ENCODE measurements around the gene SPINK14. TPM values are rescaled to one million over a fixed set of nuclear protein-coding genes. Genes with fewer than 3 reads are reported as not detected.

SPINK14 gene
- total RNA-seq, 2 experiments from 2014 or later: not detected

GRCh38 chr5:148145916-148146315, 22.4 kb upstream of the SPINK14 start:
- intact Hi-C loops (cut with micrococcal nuclease; ENCODE audit: unreplicated experiment): no loop called here
- TF ChIP-seq CTCF (conservative IDR thresholded peaks at IDR 0.05; ENCODE audit: low read length): no peak
- TF ChIP-seq EZH2phosphoT487 (IDR thresholded peaks at IDR 0.05; ENCODE audit: borderline replicate concordance, low read depth, low read length): no peak
- no peak overlapping the region for H3K27ac ChIP-seq (ENCODE audit: low read depth, low read length, poor library complexity, severe bottlenecking)
- DNase-seq (ENCODE audit: low spot score): no peak
- H3K9me3 ChIP-seq (ENCODE audit: low read length): no peaks in the 10 kb centered on the region
- H3K79me2 ChIP-seq (ENCODE audit: insufficient read depth, low read depth, low read length): no peaks in the 10 kb centered on the region
- H3K9me2 ChIP-seq (ENCODE audit: insufficient read depth, low read length): no peaks in the 10 kb centered on the region
- CTCF ChIA-PET (ENCODE audit: unreplicated experiment): no interaction called here
- no peak overlapping the region for H3K4me2 ChIP-seq (ENCODE audit: low read length)
- POLR2A ChIA-PET: interaction anchor here (1.2 kb wide), 1 partner anchor 10 kb away, joined by 6 read pairs; no protein-coding TSS in a partner anchor
- no TSS peak for BruUV-seq (replicated peaks)
- no peaks in the 10 kb centered on the region for H3K36me3 ChIP-seq (ENCODE audit: insufficient read depth, low read length)
- H2AFZ ChIP-seq (ENCODE audit: low read length): no peak overlapping the region
- H4K20me1 ChIP-seq (ENCODE audit: insufficient read depth, low read length): no peaks in the 10 kb centered on the region
- no peaks in the 10 kb centered on the region for H3K4me1 ChIP-seq (ENCODE audit: insufficient read depth, low read length, poor library complexity, severe bottlenecking)
- no peak overlapping the region for H3K4me3 ChIP-seq (ENCODE audit: low read depth, low read length, poor library complexity, severe bottlenecking)

- Histone ChIP-seq H3K79me2 (ENCODE audit: insufficient read depth, low read depth, low read length) (no peaks in the 10 kb centered on the region), H3K4me2 (ENCODE audit: low read length) (no peak overlapping the region), H3K27ac (ENCODE audit: low read depth, low read length, poor library complexity, severe bottlenecking) (no peak overlapping the region), H3K4me3 (ENCODE audit: low read depth, low read length, poor library complexity, severe bottlenecking) (no peak overlapping the region), H3K4me1 (ENCODE audit: insufficient read depth, low read length, poor library complexity, severe bottlenecking) (no peaks in the 10 kb centered on the region), H3K9me2 (ENCODE audit: insufficient read depth, low read length) (no peaks in the 10 kb centered on the region), H2AFZ (ENCODE audit: low read length) (no peak overlapping the region), H3K9me3 (ENCODE audit: low read length) (no peaks in the 10 kb centered on the region), H3K36me3 (ENCODE audit: insufficient read depth, low read length) (no peaks in the 10 kb centered on the region), H4K20me1 (ENCODE audit: insufficient read depth, low read length) (no peaks in the 10 kb centered on the region)
- POLR2A ChIA-PET: no interaction called here
- DNase-seq (ENCODE audit: low spot score): no peak
- BruUV-seq (replicated peaks): no TSS peak
- intact Hi-C loops (cut with micrococcal nuclease; ENCODE audit: unreplicated experiment): no loop called here
- CTCF ChIA-PET (ENCODE audit: unreplicated experiment): no interaction called here
- TF ChIP-seq EZH2phosphoT487 (IDR thresholded peaks at IDR 0.05; ENCODE audit: borderline replicate concordance, low read depth, low read length): no peak
- TF ChIP-seq CTCF (conservative IDR thresholded peaks at IDR 0.05; ENCODE audit: low read length): no peak
Measured at GRCh38 chr5:148146487-148146886, 21.9 kb upstream of the SPINK14 start.

GRCh38 chr5:148147415-148147814, 20.9 kb upstream of the SPINK14 start:
- no peaks in the 10 kb centered on the region for H3K4me1 ChIP-seq (ENCODE audit: insufficient read depth, low read length, poor library complexity, severe bottlenecking)
- no peaks in the 10 kb centered on the region for H4K20me1 ChIP-seq (ENCODE audit: insufficient read depth, low read length)
- no peak for DNase-seq (ENCODE audit: low spot score)
- BruUV-seq (replicated peaks): no TSS peak
- ChIA-PET CTCF (ENCODE audit: unreplicated experiment) (no interaction called here), POLR2A (no interaction called here)
- H3K9me3 ChIP-seq (ENCODE audit: low read length): no peaks in the 10 kb centered on the region
- no peaks in the 10 kb centered on the region for H3K36me3 ChIP-seq (ENCODE audit: insufficient read depth, low read length)
- TF ChIP-seq EZH2phosphoT487 (IDR thresholded peaks at IDR 0.05; ENCODE audit: borderline replicate concordance, low read depth, low read length) (no peak), CTCF (conservative IDR thresholded peaks at IDR 0.05; ENCODE audit: low read length) (no peak)
- no peak overlapping the region for H3K27ac ChIP-seq (ENCODE audit: low read depth, low read length, poor library complexity, severe bottlenecking)
- no peak overlapping the region for H3K4me3 ChIP-seq (ENCODE audit: low read depth, low read length, poor library complexity, severe bottlenecking)
- no peaks in the 10 kb centered on the region for H3K79me2 ChIP-seq (ENCODE audit: insufficient read depth, low read depth, low read length)
- H2AFZ ChIP-seq (ENCODE audit: low read length): no peak overlapping the region
- intact Hi-C loops (cut with micrococcal nuclease; ENCODE audit: unreplicated experiment): no loop called here
- H3K4me2 ChIP-seq (ENCODE audit: low read length): no peak overlapping the region
- no peaks in the 10 kb centered on the region for H3K9me2 ChIP-seq (ENCODE audit: insufficient read depth, low read length)
